ENCODE data around the gene RESF1. TPM values are rescaled to one million over a fixed set of nuclear protein-coding genes. Genes with fewer than 3 reads are reported as not detected.
"Not testable (repeated sequence)": the region's sequence is repeated elsewhere in the genome, so short reads cannot be mapped to it uniquely, and the experiment has no call there.

Gene RESF1
- total RNA-seq, 4 donors from 2014 or later = 16.0 to 31.7 (median 17.7) TPM

DNA sequence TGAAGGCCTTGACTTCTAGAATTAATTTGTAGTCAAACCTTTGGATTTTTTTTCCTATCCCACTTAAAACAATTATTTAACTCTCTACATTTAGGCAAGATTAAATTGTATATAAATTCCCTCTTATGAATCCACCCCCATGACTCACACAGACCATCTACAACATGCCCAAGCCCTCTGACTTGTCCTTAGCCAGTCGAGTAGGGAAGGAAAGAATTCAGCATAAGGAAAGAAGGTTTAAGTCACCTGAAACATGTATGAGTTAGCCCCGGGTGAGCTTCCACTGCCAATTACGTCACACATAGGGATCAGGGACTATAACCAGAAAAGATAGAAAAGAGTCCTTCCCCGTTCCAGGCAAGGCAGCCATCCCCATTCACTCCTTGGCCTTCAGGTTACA is 14.9 kb upstream of the RESF1 start:
- in situ Hi-C loops (cut with MboI; ENCODE audit: low sequenced_read_pairs in 4 of 4) (loop anchor here in 1 of 4 donors (25.0 kb wide), 1 partner anchor 93 kb away; no protein-coding TSS in a partner anchor), intact Hi-C loops (cut with DNase I; ENCODE audit: low total_unique reads) (no loop called here)
- H3K4me3 ChIP-seq = no peak overlapping the region

DNA sequence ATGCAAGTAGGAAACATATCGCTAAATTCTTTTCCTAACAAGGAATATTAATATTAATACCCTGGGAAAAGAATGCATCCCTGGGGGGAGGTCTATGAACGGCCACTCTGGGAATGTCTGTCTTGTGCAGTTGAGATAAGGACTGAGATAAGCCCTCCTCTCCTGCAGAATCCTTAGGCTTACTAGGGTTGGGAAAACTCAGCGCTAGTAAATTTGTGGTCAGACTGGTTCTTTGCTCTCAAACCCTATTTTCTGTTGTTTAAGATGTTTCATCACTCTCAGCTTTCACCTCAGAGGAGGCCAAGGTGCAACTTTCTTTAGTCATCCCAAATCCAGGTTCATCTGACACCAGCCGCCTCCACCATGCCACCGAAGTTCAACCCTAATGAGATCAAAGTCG is 11.2 kb upstream of the RESF1 start:
- Histone ChIP-seq H3K36me3 (no peaks in the 10 kb centered on the region), H3K9me3 (no peaks in the 10 kb centered on the region), H3K4me1 (no peaks in the 10 kb centered on the region), H3K27me3 (no peaks in the 10 kb centered on the region), H3K27ac (no peak overlapping the region), H3K4me3 (no peak overlapping the region)
- ATAC-seq (no peak), DNase-seq (no peak)
- intact Hi-C loops (cut with DNase I; ENCODE audit: low total_unique reads) = no loop called here
- TF ChIP-seq, protein P1, sequence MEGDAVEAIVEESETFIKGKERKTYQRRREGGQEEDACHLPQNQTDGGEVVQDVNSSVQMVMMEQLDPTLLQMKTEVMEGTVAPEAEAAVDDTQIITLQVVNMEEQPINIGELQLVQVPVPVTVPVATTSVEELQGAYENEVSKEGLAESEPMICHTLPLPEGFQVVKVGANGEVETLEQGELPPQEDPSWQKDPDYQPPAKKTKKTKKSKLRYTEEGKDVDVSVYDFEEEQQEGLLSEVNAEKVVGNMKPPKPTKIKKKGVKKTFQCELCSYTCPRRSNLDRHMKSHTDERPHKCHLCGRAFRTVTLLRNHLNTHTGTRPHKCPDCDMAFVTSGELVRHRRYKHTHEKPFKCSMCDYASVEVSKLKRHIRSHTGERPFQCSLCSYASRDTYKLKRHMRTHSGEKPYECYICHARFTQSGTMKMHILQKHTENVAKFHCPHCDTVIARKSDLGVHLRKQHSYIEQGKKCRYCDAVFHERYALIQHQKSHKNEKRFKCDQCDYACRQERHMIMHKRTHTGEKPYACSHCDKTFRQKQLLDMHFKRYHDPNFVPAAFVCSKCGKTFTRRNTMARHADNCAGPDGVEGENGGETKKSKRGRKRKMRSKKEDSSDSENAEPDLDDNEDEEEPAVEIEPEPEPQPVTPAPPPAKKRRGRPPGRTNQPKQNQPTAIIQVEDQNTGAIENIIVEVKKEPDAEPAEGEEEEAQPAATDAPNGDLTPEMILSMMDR (IDR thresholded peaks at IDR 0.05 in 4 of 5, conservative IDR thresholded peaks at IDR 0.05 in 1 of 5) = no peak
- no peak for TF ChIP-seq POLR2A (IDR thresholded peaks at IDR 0.05)
- in situ Hi-C loops (cut with MboI; ENCODE audit: low sequenced_read_pairs in 4 of 4) = loop anchor here in 1 of 4 donors (25.0 kb wide), 1 partner anchor 89 kb away; no protein-coding TSS in a partner anchor

More for the DNA sequence above, 14.9 kb upstream of the RESF1 start:
- Histone ChIP-seq H3K27me3 (no peaks in the 10 kb centered on the region), H3K36me3 (no peaks in the 10 kb centered on the region), H3K27ac (no peak overlapping the region), H3K9me3 (no peaks in the 10 kb centered on the region), H3K4me1 (no peaks in the 10 kb centered on the region)
- TF ChIP-seq POLR2A (IDR thresholded peaks at IDR 0.05) = no peak
- TF ChIP-seq, protein P1 (IDR thresholded peaks at IDR 0.05 in 4 of 5, conservative IDR thresholded peaks at IDR 0.05 in 1 of 5) = no peak
- no peak for DNase-seq
- no peak for ATAC-seq

DNA sequence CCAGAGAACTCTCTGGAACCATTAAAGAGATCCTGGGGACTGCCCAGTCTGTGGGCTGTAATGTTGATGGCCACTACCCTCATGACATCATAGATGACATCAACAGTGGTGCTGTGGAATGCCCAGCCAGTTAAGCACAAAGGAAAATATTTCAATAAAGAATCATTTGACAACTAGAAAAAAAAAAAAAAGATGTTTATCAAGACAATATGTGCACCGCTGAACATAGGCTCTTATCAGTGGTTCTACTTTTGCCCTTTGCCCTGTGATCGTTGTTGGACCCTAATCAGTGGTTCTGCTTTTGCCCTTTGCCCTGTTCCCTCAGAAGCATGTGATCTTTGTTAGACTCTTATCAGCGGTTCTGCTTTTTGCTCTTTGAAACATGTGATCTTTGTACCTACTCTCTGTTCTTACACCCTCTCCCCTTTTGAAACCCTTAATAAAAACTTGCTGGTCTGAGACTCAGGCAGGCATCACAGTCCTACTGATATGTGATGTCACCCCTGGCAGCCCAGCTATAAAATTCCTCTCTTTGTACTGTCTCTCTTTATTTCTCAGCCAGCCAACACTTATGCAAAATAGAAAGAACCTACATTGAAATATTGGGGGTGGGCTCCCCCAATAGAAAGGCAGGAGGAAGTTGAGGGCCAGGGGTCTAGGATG is 10.4 kb upstream of the RESF1 start:
- in situ Hi-C loops (cut with MboI; ENCODE audit: low sequenced_read_pairs in 4 of 4) = loop anchor here in 1 of 4 donors (25.0 kb wide), 1 partner anchor 88 kb away; no protein-coding TSS in a partner anchor
- intact Hi-C loops (cut with DNase I; ENCODE audit: low total_unique reads); H3K27me3 ChIP-seq; DNase-seq; H3K4me1 ChIP-seq; H3K36me3 ChIP-seq; H3K9me3 ChIP-seq; ATAC-seq; H3K27ac ChIP-seq; H3K4me3 ChIP-seq: not testable (repeated sequence)

DNA sequence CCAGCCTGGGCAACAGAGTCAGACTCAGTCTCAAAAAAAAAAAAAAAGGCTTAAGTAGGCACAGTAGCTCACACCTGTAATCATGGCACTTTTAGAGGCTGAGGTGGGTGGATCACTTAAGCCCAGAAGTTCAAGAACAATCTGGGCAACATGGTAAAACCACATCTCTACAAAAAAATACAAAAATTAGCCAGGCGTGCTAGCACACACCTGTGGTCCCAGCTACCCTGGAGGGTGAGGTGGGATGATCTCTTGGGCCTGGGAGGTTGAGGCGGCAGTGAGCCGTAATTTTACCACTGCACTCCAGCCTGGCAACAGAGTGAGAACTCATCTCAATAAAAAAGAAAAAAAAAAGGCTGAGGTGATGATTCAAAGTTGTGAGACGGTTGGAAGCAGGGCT is 9.1 kb upstream of the RESF1 start:
- ATAC-seq = no peak
- no peak for DNase-seq
- in situ Hi-C loops (cut with MboI; ENCODE audit: low sequenced_read_pairs in 4 of 4) (loop anchor here in 2 of 4 donors (25.0 kb wide), 1 partner anchor 288 kb away; the partner anchor contains the start of gene ETFBKMT (in 2 of the 2)), intact Hi-C loops (cut with DNase I; ENCODE audit: low total_unique reads) (loop anchor here (10.0 kb wide), 1 partner anchor 625 kb away; the partner anchor contains the start of gene SINHCAF)
- Histone ChIP-seq H3K27ac (no peak overlapping the region), H3K4me1 (no peaks in the 10 kb centered on the region), H3K27me3 (no peaks in the 10 kb centered on the region), H3K36me3 (no peaks in the 10 kb centered on the region), H3K9me3 (no peaks in the 10 kb centered on the region), H3K4me3 (no peak overlapping the region)
- no peak for TF ChIP-seq POLR2A (IDR thresholded peaks at IDR 0.05)
- TF ChIP-seq, protein P1 (IDR thresholded peaks at IDR 0.05 in 4 of 5, conservative IDR thresholded peaks at IDR 0.05 in 1 of 5) = no peak

DNA sequence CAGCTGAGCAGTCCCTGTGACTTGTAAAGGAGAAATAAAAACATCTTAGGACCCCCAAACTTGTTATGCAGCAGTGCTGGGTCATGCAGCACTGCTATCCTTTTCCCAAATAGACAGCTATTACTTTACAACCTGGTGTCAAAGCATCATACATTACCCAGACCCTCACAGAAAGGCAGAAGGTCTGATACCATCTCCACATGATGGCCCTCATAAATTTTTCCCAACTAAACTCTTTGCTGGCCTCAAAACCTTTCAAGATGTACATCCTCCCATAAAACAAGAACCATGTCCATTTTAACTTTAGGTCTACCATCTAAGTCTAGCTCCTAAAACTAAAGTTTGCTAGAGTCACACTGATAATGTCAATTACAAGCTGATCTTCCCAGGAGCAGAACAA is 8.7 kb upstream of the RESF1 start:
- no peaks in the 10 kb centered on the region for H3K36me3 ChIP-seq
- ATAC-seq (no peak), DNase-seq (no peak)
- H3K4me1 ChIP-seq = no peaks in the 10 kb centered on the region
- no peak overlapping the region for H3K4me3 ChIP-seq
- H3K27ac ChIP-seq = no peak overlapping the region
- TF ChIP-seq, protein P1 (IDR thresholded peaks at IDR 0.05 in 4 of 5, conservative IDR thresholded peaks at IDR 0.05 in 1 of 5) = no peak
- no peak for TF ChIP-seq POLR2A (IDR thresholded peaks at IDR 0.05)
- in situ Hi-C loops (cut with MboI; ENCODE audit: low sequenced_read_pairs in 4 of 4) (loop anchor here in 2 of 4 donors (25.0 kb wide), 1 partner anchor 288 kb away; the partner anchor contains the start of gene ETFBKMT (in 2 of the 2)), intact Hi-C loops (cut with DNase I; ENCODE audit: low total_unique reads) (loop anchor here (10.0 kb wide), 1 partner anchor 626 kb away; the partner anchor contains the start of gene SINHCAF)
- H3K27me3 ChIP-seq = no peaks in the 10 kb centered on the region
- H3K9me3 ChIP-seq = no peaks in the 10 kb centered on the region
